Dermis blood vessel endothelial cell (primary cell): Measurements from ENCODE around the gene CHRNA3. TPM values are rescaled to one million over a fixed set of nuclear protein-coding genes. Genes with fewer than 3 reads are reported as not detected.
"Not testable (repeated sequence)": the region's sequence is repeated elsewhere in the genome, so short reads cannot be mapped to it uniquely, and the experiment has no call there.

Experiments used
- DNase-seq: peaks from one replicate; pipeline ENCODE4 v3.0.0; 2010
- total RNA-seq: library from RNA; depleted of rRNA; stranded (reverse); fragments of >200 nt; gene quantifications from 2 replicates; pipeline ENCODE4 v1.2.3, GENCODE V29; 2014

Gene CHRNA3
- total RNA-seq, 1 donor from 2014 or later, result not detected

GRCh38 chr15:78617076-78617475, 3.7 kb downstream of the CHRNA3 start:
- DNase-seq, result no peak

- DNase-seq, result no peak
Observed at GRCh38 chr15:78616506-78616905, 4.3 kb downstream of the CHRNA3 start.

GRCh38 chr15:78615151-78615589, 5.6 kb downstream of the CHRNA3 start:
- no peak for DNase-seq

- DNase-seq, result no peak
Observed at GRCh38 chr15:78614021-78614420, 6.8 kb downstream of the CHRNA3 start.

- DNase-seq, result not testable (repeated sequence)
Observed at GRCh38 chr15:78609551-78609950, 11.2 kb downstream of the CHRNA3 start.

GRCh38 chr15:78605680-78606079, 15.1 kb downstream of the CHRNA3 start:
- DNase-seq, result no peak

GRCh38 chr15:78605201-78605600, 15.6 kb downstream of the CHRNA3 start:
- DNase-seq, result no peak

- DNase-seq, result no peak
Observed at GRCh38 chr15:78604420-78604819, 16.4 kb downstream of the CHRNA3 start.

GRCh38 chr15:78603467-78603866, 17.3 kb downstream of the CHRNA3 start:
- DNase-seq, result no peak

- DNase-seq, result no peak
Observed at GRCh38 chr15:78599189-78599588, 21.6 kb downstream of the CHRNA3 start.

GRCh38 chr15:78598348-78598747, 22.4 kb downstream of the CHRNA3 start:
- no peak for DNase-seq

- no peak for DNase-seq
Observed at GRCh38 chr15:78597583-78597982, 23.2 kb downstream of the CHRNA3 start.

GRCh38 chr15:78574944-78575343, 45.9 kb downstream of the CHRNA3 start:
- no peak for DNase-seq

GRCh38 chr15:78573416-78573815, 47.4 kb downstream of the CHRNA3 start:
- no peak for DNase-seq

- DNase-seq, result no peak
Observed at GRCh38 chr15:78571382-78571781, 49.4 kb downstream of the CHRNA3 start.

- no peak for DNase-seq
Observed at GRCh38 chr15:78570710-78571109, 50.1 kb downstream of the CHRNA3 start.

GRCh38 chr15:78567531-78567930, 53.3 kb downstream of the CHRNA3 start:
- no peak for DNase-seq

GRCh38 chr15:78565951-78566774, 54.6 kb downstream of the CHRNA3 start:
- DNase-seq, result peak; percentile 29

GRCh38 chr15:78565097-78565950, 55.5 kb downstream of the CHRNA3 start, which contains the start of gene CHRNA5:
Gene CHRNA5 (plus strand): TSS chr15:78565520. CDS start chr15:78565720, 200 bp downstream.
- DNase-seq, result peak; percentile 85

- no peak for DNase-seq
Observed at GRCh38 chr15:78564743-78565096, 56.1 kb downstream of the CHRNA3 start.

- DNase-seq, result no peak
Observed at GRCh38 chr15:78563092-78563491, 57.7 kb downstream of the CHRNA3 start.

- DNase-seq, result no peak
Observed at GRCh38 chr15:78561490-78561889, 59.3 kb downstream of the CHRNA3 start.

GRCh38 chr15:78560201-78560600, 60.6 kb downstream of the CHRNA3 start:
- DNase-seq, result not testable (repeated sequence)

GRCh38 chr15:78552597-78552996, 68.2 kb downstream of the CHRNA3 start:
- DNase-seq, result no peak
